Measurements from ENCODE around the gene RAD51D.

RAD51D gene

GRCh38 chr17:35104844-35105450 is 14.7 kb downstream of the RAD51D start:
- no peaks in the 10 kb centered on the region for H3K79me2 ChIP-seq (ENCODE audit: low read length)
- H3K27ac ChIP-seq (ENCODE audit: low read length): no peak overlapping the region
- no peak overlapping the region for H3K4me2 ChIP-seq (ENCODE audit: low read length)
- H3K4me3 ChIP-seq (ENCODE audit: low read length): no peak overlapping the region
- no peaks in the 10 kb centered on the region for H4K20me1 ChIP-seq (ENCODE audit: insufficient read depth, low read length)
- H2AFZ ChIP-seq (ENCODE audit: low read depth, low read length): no peak overlapping the region
- H3K4me1 ChIP-seq (ENCODE audit: low read length): no peaks in the 10 kb centered on the region
- H3K27me3 ChIP-seq (ENCODE audit: low read depth, low read length): no peaks in the 10 kb centered on the region
- TF ChIP-seq EZH2phosphoT487 (IDR thresholded peaks at IDR 0.05; ENCODE audit: low read depth): no peak
- no peak overlapping the region for H3K9ac ChIP-seq (ENCODE audit: low read length)
- peaks cover 29% of the 10 kb centered on the region for H3K36me3 ChIP-seq (replicated peaks; ENCODE audit: low read depth, low read length)
- H3K9me3 ChIP-seq (ENCODE audit: insufficient read depth, low read length): no peaks in the 10 kb centered on the region

GRCh38 chr17:35103271-35103670 is 16.4 kb downstream of the RAD51D start:
- H3K36me3 ChIP-seq (replicated peaks; ENCODE audit: low read depth, low read length): peaks cover 36% of the 10 kb centered on the region
- H3K27me3 ChIP-seq (ENCODE audit: low read depth, low read length): no peaks in the 10 kb centered on the region

GRCh38 chr17:35101725-35102124 is 17.9 kb downstream of the RAD51D start:
- Histone ChIP-seq H3K4me2 (ENCODE audit: low read length) (no peak overlapping the region), H3K36me3 (replicated peaks; ENCODE audit: low read depth, low read length) (peaks cover 39% of the 10 kb centered on the region), H3K4me1 (ENCODE audit: low read length) (no peaks in the 10 kb centered on the region), H4K20me1 (ENCODE audit: insufficient read depth, low read length) (no peaks in the 10 kb centered on the region), H3K9me3 (ENCODE audit: insufficient read depth, low read length) (no peaks in the 10 kb centered on the region), H3K79me2 (ENCODE audit: low read length) (no peaks in the 10 kb centered on the region), H3K4me3 (ENCODE audit: low read length) (no peak overlapping the region), H3K27me3 (ENCODE audit: low read depth, low read length) (no peaks in the 10 kb centered on the region), H3K27ac (ENCODE audit: low read length) (no peak overlapping the region), H2AFZ (ENCODE audit: low read depth, low read length) (no peak overlapping the region), H3K9ac (ENCODE audit: low read length) (no peak overlapping the region)
- no peak for TF ChIP-seq CTCF (IDR thresholded peaks at IDR 0.05; ENCODE audit: low read depth, low read length)
- TF ChIP-seq EZH2phosphoT487 (IDR thresholded peaks at IDR 0.05; ENCODE audit: low read depth): no peak

More at GRCh38 chr17:35103271-35103670, 16.4 kb downstream of the RAD51D start:
- Histone ChIP-seq H3K9ac (ENCODE audit: low read length) (no peak overlapping the region), H3K27ac (ENCODE audit: low read length) (no peak overlapping the region), H3K9me3 (ENCODE audit: insufficient read depth, low read length) (no peaks in the 10 kb centered on the region), H3K79me2 (ENCODE audit: low read length) (no peaks in the 10 kb centered on the region), H3K4me2 (ENCODE audit: low read length) (no peak overlapping the region), H3K4me1 (ENCODE audit: low read length) (no peaks in the 10 kb centered on the region), H3K4me3 (ENCODE audit: low read length) (no peak overlapping the region), H4K20me1 (ENCODE audit: insufficient read depth, low read length) (no peaks in the 10 kb centered on the region), H2AFZ (ENCODE audit: low read depth, low read length) (no peak overlapping the region)
- no peak for TF ChIP-seq CTCF (IDR thresholded peaks at IDR 0.05; ENCODE audit: low read depth, low read length)
- no peak for TF ChIP-seq EZH2phosphoT487 (IDR thresholded peaks at IDR 0.05; ENCODE audit: low read depth)

GRCh38 chr17:35101036-35101435 is 18.6 kb downstream of the RAD51D start:
- Histone ChIP-seq H3K9me3 (ENCODE audit: insufficient read depth, low read length) (no peaks in the 10 kb centered on the region), H3K4me2 (ENCODE audit: low read length) (no peak overlapping the region), H3K4me3 (ENCODE audit: low read length) (no peak overlapping the region), H3K79me2 (ENCODE audit: low read length) (no peaks in the 10 kb centered on the region), H3K27ac (ENCODE audit: low read length) (no peak overlapping the region), H3K9ac (ENCODE audit: low read length) (no peak overlapping the region), H3K27me3 (ENCODE audit: low read depth, low read length) (no peaks in the 10 kb centered on the region), H3K4me1 (ENCODE audit: low read length) (no peaks in the 10 kb centered on the region), H2AFZ (ENCODE audit: low read depth, low read length) (no peak overlapping the region), H3K36me3 (replicated peaks; ENCODE audit: low read depth, low read length) (peaks cover 33% of the 10 kb centered on the region), H4K20me1 (ENCODE audit: insufficient read depth, low read length) (no peaks in the 10 kb centered on the region)
- TF ChIP-seq CTCF (IDR thresholded peaks at IDR 0.05; ENCODE audit: low read depth, low read length): no peak
- TF ChIP-seq EZH2phosphoT487 (IDR thresholded peaks at IDR 0.05; ENCODE audit: low read depth): no peak

All from OCI-LY3 (cell line).